A673 (cell line): Measurements from ENCODE around the gene RAB3GAP2.

ENCODE experiments used
- CTCF ChIP-seq: fragments of 300-800, 200-600 bp; sonication (generic); conservative IDR thresholded peaks from 2 replicates; pipeline ENCODE4 v1.5.1; 2017; ENCODE audit warnings: low read depth, mild to moderate bottlenecking, antibody characterized with exemption, low read length, moderate library complexity, mixed read lengths
- EZH2 ChIP-seq: fragments of 200-600 bp; sonication (generic); IDR thresholded peaks from 2 replicates; pipeline ENCODE4 v1.6.1; 2017; ENCODE audit warnings: borderline replicate concordance, low read depth, mild to moderate bottlenecking, mixed read lengths, antibody characterized with exemption, low read length; ENCODE audit not compliant: poor library complexity, severe bottlenecking

GRCh38 chr1:220307607-220308006, 35.4 kb upstream of the RAB3GAP2 start:
- TF ChIP-seq EZH2 (no peak), CTCF (no peak)
